Body of pancreas (tissue), 4 donors: Measurements from ENCODE around the gene BZW1. TPM values are rescaled to one million over a fixed set of nuclear protein-coding genes. Genes with fewer than 3 reads are reported as not detected.

Experiments
- ATAC-seq: fragments of 150-250 bp; one replicate; pipeline ENCODE4 v1.9.1; 2016
- DNase-seq, 4 donors: peaks; one replicate each; pipeline ENCODE4 v3.0.0-alpha.2; 2019
- H3K27ac ChIP-seq, 4 donors: fragments of 200-600 bp; sonication (generic); 1 replicate in 3 of 4; 2 replicates in 1 of 4; pipeline versions ENCODE4 v1.5.1 to v1.6.1; 2016 to 2019; ENCODE audit warnings: mild to moderate bottlenecking in 1 of 4, mixed read lengths in 1 of 4, moderate library complexity in 1 of 4
- H3K27me3 ChIP-seq, 2 donors: fragments of 200-600 bp; sonication (generic); one replicate each; pipeline ENCODE4 v1.6.0; 2016; ENCODE audit warnings: mild to moderate bottlenecking in 1 of 2
- H3K36me3 ChIP-seq, 2 donors: fragments of 200-600 bp; sonication (generic); replicated peaks in 1 of 2; 2 replicates each; pipeline ENCODE4 v1.5.1; 2016; ENCODE audit warnings: low read depth in 2 of 2; ENCODE audit not compliant: insufficient read depth in 1 of 2
- H3K4me1 ChIP-seq: fragments of 200-600 bp; sonication (generic); one replicate; pipeline ENCODE4 v1.6.0; 2016
- H3K4me3 ChIP-seq, 2 donors: fragments of 200-600 bp; sonication (generic); 1 replicate in 1 of 2; 2 replicates in 1 of 2; pipeline ENCODE4 v1.5.1; 2016 to 2019
- H3K9me3 ChIP-seq, 3 donors: fragments of 200-600 bp; sonication (generic); 1 replicate in 2 of 3; 2 replicates in 1 of 3; pipeline ENCODE4 v1.5.1; 2016
- POLR2A ChIP-seq, 3 donors: fragments of 450-650 bp; IDR thresholded peaks; one replicate each; pipeline ENCODE4 v1.6.1; 2016; ENCODE audit warnings: antibody characterized with exemption in 3 of 3, mild to moderate bottlenecking in 2 of 3
- WGBS, 2 donors: methylation state at CpG; one replicate each; pipeline ENCODE4 v1.1.5; 2017; 5-methylcytosine and 5-hydroxymethylcytosine counted together
- intact Hi-C: fragments of 100-400 bp; cut with DNase I; formaldehyde crosslinking; loops from one replicate; pipeline ENCODE4 v1.15.1; 2023
- total RNA-seq, 2 donors: library from RNA; depleted of rRNA; stranded (reverse); fragments of >200 nt; gene quantifications; one replicate each; pipeline ENCODE4 v1.1.0, GENCODE V29; 2016
- TF ChIP-seq, protein P1 (sequence below), 7 experiments: fragments of 450-650 bp in 4 of 7; fragments of 200-600 bp in 3 of 7; sonication (generic) in 3 of 7; IDR thresholded peaks; one replicate each; pipeline ENCODE4 v1.5.1; 2016 to 2019; ENCODE audit warnings: antibody characterized with exemption in 7 of 7

BZW1 gene
- total RNA-seq, 2 donors from 2014 or later: 45.4 to 88.3 TPM

DNA sequence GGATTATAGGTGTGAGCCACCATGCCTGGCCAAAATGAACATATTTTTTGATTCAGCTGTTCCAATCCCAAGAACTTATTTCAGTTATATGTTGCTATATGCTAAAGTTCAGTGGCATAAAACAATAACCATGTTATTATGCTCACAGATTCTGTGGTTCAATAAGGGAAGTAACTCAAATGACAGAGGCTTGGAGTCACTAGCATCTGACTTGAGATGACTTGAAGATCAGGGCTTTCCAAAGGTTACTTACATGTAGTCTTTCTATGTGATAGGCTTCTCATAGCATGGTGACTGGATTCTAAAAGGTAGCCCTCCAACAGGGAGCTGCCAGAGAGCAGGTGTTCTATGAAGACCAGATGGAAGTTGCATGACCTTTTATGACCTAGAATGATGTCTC, 35.6 kb downstream of the BZW1 start:
- no peaks in the 10 kb centered on the region for H3K27me3 ChIP-seq
- ATAC-seq (no peak), DNase-seq (no peak)
- TF ChIP-seq, protein P1, sequence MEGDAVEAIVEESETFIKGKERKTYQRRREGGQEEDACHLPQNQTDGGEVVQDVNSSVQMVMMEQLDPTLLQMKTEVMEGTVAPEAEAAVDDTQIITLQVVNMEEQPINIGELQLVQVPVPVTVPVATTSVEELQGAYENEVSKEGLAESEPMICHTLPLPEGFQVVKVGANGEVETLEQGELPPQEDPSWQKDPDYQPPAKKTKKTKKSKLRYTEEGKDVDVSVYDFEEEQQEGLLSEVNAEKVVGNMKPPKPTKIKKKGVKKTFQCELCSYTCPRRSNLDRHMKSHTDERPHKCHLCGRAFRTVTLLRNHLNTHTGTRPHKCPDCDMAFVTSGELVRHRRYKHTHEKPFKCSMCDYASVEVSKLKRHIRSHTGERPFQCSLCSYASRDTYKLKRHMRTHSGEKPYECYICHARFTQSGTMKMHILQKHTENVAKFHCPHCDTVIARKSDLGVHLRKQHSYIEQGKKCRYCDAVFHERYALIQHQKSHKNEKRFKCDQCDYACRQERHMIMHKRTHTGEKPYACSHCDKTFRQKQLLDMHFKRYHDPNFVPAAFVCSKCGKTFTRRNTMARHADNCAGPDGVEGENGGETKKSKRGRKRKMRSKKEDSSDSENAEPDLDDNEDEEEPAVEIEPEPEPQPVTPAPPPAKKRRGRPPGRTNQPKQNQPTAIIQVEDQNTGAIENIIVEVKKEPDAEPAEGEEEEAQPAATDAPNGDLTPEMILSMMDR (IDR thresholded peaks at IDR 0.05): no peak
- no peak for TF ChIP-seq POLR2A (IDR thresholded peaks at IDR 0.05)
- no peaks in the 10 kb centered on the region for H3K9me3 ChIP-seq
- H3K4me1 ChIP-seq: no peaks in the 10 kb centered on the region
- intact Hi-C loops: no loop called here
- no peak overlapping the region for H3K27ac ChIP-seq
- peaks cover 0 to 11% of the 10 kb centered on the region in 2 donors for H3K36me3 ChIP-seq
- no peak overlapping the region for H3K4me3 ChIP-seq

DNA sequence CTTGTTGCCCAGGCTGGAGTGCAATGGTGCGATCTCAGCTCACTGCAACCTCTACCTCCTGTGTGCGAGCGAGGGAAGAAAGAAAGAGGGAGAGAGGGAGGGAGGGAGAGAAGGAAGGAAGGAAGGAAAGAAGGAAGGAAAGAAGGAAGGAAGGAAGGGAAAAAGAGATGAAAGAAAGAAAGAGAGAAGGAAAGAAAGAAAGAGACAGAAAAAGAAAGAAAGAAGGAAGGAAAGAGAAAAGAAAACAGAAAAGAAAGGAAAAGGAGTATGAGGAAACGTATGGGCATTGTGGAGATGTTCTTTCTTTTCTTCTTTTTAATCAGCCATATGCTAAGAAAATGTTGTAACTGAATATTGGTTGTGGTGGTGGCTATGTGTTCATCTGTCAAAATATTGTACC, 36.2 kb downstream of the BZW1 start:
- WGBS, 2 donors: 86 to 88% methylated on average over 4 of the region's 4 CpGs
- H3K4me3 ChIP-seq: no peak overlapping the region
- H3K9me3 ChIP-seq: no peaks in the 10 kb centered on the region
- no peaks in the 10 kb centered on the region for H3K27me3 ChIP-seq
- no peak for ATAC-seq
- no peak overlapping the region for H3K27ac ChIP-seq
- intact Hi-C loops: no loop called here
- TF ChIP-seq, protein P1 (IDR thresholded peaks at IDR 0.05): no peak
- no peak for DNase-seq
- H3K4me1 ChIP-seq: no peaks in the 10 kb centered on the region
- H3K36me3 ChIP-seq: peaks cover under 1 to 18% of the 10 kb centered on the region in 2 donors

DNA sequence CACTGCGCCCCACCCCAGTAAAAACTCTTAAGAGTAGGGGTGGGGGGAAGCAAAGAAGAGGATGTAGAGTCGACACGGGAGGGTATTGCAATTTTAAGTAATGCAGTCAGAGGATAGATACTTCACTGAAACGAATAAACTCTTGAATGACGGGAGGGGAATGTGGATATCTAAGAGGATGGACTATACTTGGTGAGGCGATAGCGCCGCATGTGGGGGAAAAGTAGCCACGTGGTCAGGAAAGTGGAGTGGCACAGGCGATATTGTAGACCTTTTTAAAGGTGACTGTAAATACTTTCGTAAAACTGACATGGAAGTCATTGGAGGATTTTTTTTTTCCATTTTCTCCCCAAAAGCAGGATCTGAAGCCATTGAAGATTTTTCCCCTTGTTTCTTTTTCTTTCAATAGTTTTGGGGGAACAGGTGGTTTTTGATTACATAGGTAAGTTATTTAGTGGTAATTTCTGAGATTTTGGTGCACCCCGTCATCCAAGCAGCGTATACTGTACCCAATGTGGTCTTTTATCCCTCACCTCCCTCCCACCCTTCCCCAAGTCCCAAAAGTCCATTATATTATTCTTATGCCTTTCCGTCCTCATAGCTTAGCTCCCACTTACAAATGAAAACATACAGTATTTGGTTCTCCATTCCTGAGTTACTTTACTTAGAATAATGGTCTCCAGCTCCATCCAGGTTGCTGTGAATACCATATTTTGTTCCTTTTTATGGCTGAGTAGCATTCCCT, 39.0 kb downstream of the BZW1 start:
- no peak for ATAC-seq
- no peak for DNase-seq
- WGBS, 2 donors: 84 to 89% methylated on average over 14 of the region's 14 CpGs
- Histone ChIP-seq H3K4me3 (no peak overlapping the region), H3K4me1 (no peaks in the 10 kb centered on the region), H3K36me3 (peaks cover 22 to 41% of the 10 kb centered on the region in 2 donors), H3K27ac (no peak overlapping the region), H3K9me3 (no peaks in the 10 kb centered on the region), H3K27me3 (no peaks in the 10 kb centered on the region)
- intact Hi-C loops: no loop called here
- no peak for TF ChIP-seq POLR2A (IDR thresholded peaks at IDR 0.05)
- TF ChIP-seq, protein P1 (IDR thresholded peaks at IDR 0.05): no peak

DNA sequence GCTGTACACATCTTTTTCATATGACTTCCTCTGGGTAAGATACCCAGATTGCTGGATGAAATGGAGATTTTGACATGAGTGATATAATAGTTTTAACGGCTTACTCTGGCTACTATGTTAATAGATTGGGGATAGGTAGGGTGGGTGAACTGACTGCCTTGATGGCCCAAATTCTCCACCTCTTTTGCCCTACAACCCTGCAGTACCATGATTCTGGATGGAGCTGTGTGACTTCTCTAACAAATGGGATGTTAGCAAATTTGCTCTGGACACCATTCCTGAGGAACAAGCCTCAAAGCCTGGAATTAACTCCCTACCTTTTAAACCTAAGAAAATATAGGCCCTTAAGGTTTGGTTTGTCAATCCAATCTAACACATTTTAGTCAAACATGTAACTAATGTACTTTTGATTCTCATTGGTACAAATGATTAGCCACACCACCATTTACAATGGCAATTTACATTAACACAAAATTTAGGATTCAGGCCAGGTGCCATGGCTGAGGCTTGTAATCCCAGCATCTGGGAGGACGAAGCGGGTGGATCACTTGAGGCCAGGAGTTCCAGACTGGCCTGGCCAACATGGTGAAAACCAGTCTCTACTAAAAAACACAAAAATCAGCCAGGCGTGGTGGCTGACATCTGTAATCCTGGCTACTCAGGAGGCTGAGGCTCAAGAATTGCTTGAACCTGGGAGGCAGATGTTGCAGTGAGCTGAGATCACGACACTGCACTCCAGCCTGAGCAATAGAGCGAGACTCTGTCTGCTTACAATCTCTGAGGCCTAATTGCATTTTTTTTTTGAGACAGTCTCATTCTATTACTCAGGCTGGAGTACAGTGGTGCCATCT, 39.9 kb downstream of the BZW1 start:
- H3K4me3 ChIP-seq: no peak overlapping the region
- peak in 1 of 3 donors; percentile 5 for TF ChIP-seq POLR2A (IDR thresholded peaks at IDR 0.05)
- TF ChIP-seq, protein P1 (IDR thresholded peaks at IDR 0.05): no peak
- H3K27me3 ChIP-seq: no peaks in the 10 kb centered on the region
- peaks cover under 1% of the 10 kb centered on the region for H3K4me1 ChIP-seq
- peaks cover 31 to 46% of the 10 kb centered on the region in 2 donors for H3K36me3 ChIP-seq
- DNase-seq (no peak), ATAC-seq (no peak)
- 94 to 98% methylated on average over 6 of the region's 6 CpGs for WGBS, 2 donors
- no peak overlapping the region for H3K27ac ChIP-seq
- no peaks in the 10 kb centered on the region for H3K9me3 ChIP-seq
- intact Hi-C loops: no loop called here
